ELR (cell line): ENCODE results near the gene FLACC1.
"Not testable (repeated sequence)": the region's sequence is repeated elsewhere in the genome, so short reads cannot be mapped to it uniquely, and the experiment has no call there.

ENCODE experiments used
- DNase-seq: peaks from one replicate; pipeline ENCODE4 v3.0.0-alpha.2; 2015; ENCODE audit warnings: low read depth

Gene FLACC1

DNA sequence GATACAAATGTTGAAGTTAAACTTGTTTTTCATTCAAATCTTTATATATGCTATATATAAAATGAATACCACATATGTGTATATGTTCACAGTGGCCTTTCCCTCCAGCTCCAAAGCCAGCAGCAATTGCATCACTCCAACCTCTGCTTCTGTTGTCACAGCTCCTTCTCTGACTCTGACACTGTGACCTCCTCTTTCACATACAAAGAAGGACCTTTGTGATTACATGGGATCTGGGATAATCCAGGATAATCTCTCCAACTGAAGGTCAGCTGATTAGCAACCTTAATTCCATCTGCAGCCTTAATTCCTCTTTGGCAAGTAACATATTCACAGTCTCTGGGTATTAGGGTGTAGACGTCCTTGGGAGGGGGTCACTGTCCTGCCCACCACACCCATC is 8.4 kb downstream of the FLACC1 start:
- DNase-seq = no peak

DNA sequence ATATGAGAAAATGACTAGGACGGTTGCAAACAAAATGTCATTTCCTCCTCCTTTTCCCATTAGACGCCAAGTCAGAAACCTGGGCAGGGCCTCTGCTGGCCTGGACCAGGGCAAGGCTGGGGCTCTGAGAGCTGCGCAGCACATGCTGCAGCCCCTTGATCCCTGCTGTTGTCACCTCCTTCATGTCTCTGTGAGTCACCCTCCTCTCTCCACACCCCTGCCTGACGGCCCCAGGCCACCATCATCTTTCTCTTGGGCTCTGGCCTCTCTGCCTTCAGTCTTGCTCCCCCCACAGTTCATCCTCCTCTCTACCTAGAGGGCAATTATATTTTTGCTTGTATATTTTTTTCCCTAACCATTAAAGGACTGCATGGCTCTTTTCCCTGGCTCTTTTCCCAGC is 10.0 kb downstream of the FLACC1 start:
- no peak for DNase-seq

DNA sequence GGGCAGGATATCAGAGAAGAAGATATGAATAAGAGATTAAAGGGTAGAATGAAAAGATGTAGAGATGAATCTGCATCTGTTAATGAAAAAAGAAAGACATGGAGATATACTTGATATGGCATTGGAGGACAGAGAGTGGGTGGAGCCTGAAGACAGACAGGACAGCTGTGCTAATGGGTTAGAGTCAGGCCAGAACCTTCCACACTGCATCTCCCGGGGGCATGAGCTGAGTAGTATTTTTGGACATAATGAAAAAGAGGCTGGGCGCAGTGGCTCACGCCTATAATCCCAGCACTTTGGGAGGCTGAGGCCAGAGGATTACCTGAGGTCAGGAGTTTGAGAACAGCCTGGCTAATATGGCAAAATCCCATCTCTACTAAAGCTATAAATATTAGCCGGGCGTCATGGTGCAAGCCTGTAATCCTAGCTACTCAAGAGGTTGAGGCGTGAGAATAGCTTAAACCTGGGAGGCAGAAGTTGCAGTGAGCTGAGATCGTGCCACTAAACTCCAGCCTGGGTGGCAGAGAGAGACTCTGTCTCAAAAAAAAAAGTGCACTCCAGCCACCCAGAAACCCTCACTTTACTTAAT is 11.4 kb downstream of the FLACC1 start:
- DNase-seq = no peak

DNA sequence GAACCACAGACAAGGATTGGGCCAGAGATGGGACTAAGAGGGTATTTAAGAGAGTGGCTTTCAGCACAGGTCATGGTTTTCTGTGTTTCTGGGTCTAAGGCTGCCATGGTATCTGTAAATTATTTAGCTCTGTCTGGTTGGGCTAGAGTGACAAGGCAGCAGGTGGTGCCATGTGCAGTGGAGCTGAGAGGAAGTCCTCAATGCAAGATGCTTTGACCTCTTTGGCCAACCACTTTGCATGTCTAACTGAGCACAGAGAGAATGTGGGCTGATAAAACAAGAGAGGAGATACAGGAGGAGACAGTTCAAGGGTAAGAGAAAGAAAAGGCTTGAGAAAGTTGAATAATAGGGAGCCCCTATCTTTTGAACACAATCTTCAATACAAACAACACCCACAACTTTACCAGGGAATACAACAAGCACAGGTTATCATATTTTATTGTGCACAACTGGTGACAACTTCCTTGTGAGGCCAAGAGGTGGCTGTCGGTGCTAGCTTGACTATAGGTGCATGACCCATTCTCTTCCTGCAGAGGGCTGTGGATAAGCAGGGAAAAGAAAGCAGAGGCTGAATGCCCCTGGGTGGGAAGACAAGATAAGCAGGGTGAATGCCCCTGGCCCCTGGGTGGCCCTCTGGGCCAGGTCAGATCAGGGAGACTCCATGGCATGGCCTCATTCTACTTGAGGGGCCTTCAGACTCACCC is 12.3 kb downstream of the FLACC1 start:
- DNase-seq = peak; percentile 20

DNA sequence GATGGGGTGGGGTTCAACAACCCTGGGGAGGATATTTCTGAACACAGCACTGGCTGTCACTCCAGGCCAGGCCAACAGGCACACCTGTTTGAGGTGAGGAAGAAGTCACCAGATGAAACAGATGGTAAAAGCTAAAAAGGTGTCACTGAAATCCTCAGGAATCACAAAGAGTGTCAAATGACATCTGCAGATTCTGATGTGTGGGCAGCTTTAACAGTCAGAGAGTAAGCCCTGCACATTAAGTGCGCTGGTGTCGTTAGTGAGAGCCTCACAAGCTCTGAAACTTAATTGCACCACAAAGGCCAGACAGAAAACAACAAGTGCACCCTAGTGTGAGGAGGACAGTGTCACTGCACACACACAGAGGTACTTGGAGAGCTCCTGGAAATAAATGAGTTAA is 13.6 kb downstream of the FLACC1 start:
- DNase-seq = no peak

DNA sequence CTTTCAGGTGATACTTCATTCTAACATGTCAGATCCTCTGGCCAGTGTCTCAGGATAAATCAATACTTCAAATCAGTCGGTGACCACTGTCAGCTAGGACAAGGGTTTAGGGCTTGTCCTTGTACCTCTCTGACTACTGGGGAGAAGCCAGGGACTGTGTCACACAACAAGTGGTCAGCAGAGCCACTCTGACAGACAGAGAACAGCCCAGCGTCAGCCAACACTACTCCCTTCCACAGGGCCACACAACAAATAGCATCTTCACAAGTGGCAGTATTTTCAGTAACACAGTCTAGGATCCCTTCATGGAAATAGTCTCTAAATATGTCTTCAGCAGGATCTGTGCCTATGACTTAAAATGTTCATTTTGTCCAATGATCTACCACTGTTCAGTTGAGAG is 14.2 kb downstream of the FLACC1 start:
- DNase-seq = no peak

DNA sequence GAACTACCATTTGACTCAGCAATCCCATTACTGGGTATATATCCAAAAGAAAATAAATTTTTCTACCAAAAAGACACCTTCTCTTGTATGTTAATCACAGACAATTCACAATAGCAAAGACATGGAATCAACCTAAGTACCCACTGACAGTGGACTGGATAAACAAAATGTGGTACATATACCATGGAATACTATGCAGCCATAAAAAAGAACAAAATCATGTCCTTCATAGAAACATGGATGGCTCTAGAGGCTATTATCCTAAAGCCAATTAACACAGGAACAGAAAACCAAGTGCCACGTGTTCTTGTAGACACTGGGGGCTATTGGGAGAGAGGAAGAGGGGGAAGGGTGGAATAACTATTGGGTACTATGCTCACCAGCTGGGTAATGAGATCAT is 27.7 kb downstream of the FLACC1 start:
- no peak for DNase-seq

DNA sequence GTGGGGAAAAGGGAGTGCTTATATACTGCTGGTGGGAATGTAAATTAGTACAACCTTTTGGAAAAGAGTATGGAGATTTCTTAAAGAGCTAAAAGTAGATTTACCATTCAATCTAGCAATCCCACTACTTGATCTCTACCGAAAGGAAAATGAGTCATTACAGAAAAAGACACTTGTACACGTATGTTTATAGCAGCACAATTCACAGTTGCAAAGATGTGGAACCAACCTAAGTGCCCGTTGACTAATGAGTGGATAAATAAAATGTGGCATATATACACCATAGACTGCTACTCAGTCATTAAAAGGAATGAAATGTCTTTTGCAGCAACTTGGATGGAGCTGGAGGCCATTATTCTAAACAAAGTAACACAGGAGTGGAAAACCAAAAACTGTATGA is 29.5 kb downstream of the FLACC1 start:
- DNase-seq = no peak

DNA sequence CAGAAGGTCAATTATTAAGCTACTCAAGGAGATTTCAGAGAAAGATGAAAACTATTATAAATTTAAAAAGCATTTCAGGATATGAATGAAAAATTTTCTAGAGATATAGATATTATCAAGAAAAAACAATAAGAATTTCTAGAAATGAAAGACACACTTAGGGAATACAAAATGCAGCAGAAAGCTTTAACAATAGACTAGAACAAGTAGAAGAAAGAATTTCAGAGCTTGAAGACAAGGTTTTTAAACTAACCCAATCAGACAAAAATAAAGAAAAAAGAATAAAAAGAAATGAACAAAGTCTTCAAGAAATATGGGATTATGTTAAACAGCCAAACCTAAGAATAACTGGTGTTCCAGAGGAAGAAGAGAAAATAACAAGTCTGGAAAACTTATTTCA is 34.4 kb downstream of the FLACC1 start:
- no peak for DNase-seq

DNA sequence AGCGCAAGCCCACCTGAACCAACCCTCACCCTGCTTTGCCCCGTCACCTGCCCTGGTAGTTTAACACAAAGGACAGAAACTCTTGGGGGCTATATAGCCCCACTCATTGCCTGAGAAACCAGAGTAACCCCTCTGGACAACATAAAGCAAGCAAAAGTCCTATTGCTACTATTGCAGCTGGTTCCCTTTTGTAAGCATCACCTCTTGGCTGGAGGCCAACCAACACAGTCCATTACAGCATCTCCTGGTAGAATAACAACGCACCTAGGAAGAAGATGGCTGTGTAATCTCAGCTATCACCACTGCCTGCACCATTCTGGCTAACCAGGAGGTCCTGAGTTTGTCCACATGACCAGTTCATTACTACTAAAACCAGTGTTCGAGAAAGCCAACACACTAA is 36.4 kb downstream of the FLACC1 start:
- no peak for DNase-seq

DNA sequence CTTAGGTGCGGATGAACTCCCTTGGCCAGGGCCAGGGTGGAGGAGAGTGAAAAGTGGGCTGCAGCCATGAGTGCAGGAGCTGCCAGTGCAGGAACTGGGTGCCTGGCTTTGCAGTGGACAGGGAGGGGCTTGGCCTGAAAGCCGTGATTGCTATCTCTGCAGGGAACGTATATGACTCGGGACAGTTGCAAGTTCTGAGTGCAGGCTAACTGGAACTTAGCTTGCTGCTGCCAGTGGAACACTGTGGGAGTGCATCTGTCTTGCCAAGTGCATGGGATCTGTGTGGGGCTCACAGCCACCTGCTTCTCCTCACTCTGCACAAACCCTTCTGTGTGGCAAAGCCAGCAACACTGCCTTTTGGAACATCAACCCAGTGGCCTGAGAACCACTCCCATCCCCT is 36.9 kb downstream of the FLACC1 start:
- DNase-seq = no peak

DNA sequence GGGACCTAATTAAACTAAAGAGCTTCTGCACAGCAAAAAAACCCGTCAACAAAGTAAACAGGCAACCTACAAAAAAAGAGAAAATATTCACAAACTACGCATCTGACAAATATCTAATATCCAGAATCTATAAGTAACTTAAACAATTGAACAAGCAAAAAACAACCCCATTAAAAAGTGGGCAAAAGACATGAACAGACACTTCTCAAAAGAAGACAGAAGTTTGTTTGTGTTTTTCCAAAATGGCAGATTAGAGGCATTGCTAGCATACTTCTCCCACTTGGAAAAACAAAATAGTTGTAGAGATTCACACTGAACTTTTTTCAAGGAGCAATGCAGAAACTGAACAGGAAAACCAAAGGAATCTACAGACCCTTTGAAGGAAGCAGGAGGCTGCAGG is 37.6 kb downstream of the FLACC1 start:
- no peak for DNase-seq

DNA sequence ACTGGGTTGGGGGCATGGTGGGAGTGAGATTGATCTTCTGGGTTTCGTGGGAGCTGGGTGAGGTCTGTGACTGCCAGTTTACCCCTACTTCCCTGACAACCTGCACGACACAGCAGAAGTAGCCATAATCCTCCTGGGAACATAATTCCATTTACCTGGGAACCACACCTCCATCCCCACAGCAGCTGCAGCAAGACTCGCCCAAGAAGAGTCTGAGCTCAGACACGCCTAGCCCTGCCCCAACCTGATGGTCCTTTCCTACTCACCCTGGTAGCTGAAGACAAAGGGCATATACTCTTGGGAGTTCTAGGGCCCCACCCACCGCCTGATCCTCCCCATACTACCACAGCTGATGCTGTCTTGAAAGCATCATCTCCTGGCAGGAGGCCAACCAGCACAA is 43.8 kb downstream of the FLACC1 start:
- no peak for DNase-seq

DNA sequence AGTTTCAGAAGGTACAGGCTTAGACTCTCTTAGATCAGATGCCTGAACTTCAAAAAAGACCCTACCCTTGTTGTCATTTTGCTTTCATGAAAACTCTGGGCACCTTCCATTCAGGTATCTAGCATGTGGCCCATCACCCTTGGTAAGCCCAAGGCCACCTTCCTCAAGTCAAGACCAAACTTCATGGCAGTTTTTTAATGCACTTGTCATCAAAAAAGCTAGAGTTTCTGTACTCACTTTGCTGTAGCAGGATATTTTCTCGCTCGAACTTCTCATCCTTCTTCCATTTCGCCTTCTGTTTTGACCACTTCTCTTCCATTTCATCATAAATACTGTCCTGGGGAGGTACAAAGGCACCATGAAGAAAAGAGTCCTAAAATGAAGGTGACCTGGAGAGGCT is 48.2 kb downstream of the FLACC1 start:
- DNase-seq = no peak

DNA sequence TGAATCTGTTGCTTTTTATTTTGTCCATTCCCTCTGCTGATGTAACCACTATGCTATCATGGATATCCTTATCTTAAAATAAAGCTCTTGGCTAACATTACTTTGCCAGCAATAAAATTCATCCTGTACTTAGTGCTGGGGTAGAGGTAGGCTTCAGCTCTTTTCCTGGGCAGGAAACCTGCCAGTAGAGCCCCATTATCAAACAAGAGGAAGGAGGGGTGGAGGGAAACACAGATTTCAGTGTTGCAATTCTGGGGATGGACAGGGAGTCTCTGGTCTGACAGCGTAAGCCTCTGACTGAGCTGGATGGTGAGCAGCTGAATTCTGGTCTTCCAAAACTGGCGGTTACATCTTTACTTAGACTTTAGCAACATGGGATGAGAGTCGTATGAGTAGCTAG is 49.3 kb downstream of the FLACC1 start:
- no peak for DNase-seq

DNA sequence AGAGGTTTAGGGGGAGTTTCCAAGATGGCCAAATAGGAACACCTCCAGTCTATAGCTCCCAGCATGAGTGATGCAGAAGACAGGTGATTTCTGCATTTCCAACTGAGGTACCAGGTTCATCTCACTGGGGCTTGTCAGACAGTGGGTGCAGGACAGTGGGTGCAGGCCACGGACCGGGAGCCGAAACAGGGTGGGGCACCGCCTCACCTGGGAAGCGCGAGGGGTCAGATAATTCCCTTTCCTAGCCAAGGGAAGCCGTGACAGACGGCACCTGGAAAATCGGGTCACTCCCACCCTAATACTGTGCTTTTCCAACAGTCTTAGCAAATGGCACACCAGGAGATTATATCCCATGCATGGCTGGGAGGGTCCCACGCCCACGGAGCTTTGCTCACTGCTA is 57.2 kb downstream of the FLACC1 start:
- DNase-seq = not testable (repeated sequence)

DNA sequence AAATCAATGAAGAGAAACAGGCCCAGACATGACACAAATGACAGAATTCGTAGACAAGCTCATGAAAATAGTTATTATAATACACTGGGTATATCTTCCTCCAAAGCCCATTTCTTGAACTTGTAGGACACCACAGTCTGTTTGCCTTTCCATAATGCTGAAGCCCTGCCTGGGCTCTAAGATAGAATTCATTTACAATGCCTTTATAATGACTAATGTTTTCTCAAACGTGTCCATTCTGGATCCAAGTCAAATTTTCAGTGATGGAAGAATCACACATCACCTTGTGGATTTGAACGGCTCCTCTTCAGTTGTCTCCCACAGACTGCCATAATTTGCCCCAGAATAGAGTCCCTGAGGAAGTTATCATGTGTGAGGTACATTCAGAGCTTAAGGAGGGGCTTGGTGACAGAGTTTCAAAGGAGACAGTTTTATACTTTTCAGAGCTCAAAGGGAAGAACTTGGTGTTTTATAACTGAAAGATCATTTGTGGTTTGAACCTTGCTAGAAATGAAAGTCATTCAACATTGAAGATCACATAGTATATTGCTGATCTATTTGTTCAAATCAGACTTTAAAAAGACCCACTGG is 58.6 kb downstream of the FLACC1 start:
- DNase-seq = peak; percentile 16

DNA sequence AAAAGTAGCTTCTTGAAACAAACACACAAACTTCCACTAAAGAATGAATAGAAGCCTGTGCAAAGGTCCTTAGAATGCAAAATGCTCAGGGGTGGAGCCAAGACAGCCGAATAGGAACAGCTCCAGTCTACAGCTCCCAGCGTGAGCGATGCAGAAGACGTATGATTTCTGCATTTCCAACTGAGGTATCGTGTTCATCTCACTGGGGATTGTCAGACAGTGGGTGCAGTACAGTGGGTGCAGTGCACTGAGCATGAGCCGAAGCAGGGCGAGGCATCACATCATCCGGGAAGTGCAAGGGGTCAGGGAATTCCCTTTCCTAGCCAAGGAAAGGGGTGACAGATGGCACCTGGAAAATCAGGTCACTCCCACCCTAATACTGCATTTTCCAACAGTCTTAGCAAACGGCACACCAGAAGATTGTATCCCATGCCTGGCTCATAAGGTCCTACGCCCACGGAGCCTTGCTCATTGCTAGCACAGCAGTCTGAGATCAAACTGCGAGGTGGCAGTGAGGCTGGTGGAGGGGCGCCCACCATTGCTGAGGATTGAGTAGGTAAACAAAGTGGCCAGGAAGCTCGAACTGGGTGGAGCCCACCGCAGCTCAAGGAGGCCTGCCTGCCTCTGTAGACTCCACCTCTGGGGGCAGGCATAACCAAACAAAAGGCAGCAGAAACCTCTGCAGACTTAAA is 66.5 kb downstream of the FLACC1 start:
- DNase-seq = not testable (repeated sequence)

DNA sequence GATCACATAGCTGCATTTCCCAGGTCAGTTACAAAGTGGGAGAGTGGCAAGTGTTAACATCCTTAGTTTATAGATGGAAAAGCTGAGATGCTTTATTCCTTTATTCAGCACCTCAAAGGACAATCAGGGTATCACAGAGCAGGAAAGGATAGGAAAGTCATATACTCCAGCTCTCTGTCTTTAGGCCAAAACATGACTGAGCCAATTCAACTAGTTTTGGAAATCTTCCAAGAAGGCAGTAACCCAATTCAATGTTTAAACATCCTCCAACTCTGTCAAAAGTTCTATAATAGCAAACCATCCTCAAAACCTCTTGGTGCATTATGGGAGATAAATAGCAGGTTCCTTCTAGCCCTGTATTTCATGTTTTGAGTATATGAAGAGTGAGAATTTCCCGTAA is 71.6 kb downstream of the FLACC1 start:
- no peak for DNase-seq

DNA sequence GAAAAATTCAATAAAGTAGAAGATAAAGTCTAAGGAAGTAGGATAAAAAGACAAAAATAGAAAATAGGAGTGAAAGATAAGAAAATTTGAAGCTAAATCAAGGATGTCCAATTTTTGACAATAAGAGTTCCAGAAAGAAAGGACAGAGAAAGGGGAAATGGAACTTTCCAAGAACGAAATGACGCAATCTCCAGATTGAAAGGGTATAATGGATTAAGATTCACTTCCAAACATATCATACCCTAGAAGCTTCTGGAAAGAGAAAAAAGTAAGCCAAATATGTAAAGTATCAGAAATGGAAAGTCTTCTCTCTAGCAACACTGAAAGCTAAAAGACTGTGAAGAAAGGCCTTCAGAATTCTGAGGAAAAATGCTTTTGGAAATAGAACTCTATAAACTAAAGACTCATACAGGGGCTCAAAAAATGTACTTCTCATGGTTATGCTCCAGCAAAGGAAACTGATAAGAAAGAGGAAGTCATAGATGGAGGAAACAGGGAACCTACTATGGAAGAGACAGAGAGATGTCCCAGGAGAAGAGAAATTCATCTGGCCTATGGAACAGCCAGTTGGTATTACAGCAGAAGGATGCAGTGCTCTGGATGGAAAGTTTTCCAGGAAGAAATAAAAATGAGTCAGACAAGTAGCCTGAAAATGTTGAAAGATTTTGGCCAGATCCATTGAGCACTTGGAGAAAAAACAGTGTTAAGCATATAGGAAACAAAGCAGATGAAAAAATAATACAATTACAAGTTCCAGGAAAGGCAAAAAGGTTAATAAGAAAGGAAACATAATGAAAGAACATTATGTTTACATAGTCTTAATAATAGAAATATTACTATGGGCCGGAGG is 76.7 kb downstream of the FLACC1 start:
- no peak for DNase-seq

DNA sequence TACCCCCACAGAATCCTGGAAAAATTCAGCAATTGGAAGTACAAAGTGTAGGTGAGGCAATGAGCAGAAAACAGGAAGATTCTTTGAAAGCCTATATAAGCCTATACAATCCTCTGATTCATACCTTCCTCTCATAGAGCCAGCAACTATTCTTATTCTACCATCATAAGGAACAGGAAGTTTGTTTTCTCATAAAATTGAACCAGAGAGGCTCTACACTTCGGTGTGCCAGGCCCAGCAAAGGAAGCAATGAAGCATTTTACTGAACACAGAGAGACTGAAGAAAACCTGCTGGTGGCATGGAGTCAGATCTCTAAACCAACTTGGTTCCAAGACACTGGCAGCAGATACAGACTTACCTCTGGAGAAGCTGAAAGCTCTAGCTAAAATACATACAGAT is 78.1 kb downstream of the FLACC1 start:
- DNase-seq = no peak

DNA sequence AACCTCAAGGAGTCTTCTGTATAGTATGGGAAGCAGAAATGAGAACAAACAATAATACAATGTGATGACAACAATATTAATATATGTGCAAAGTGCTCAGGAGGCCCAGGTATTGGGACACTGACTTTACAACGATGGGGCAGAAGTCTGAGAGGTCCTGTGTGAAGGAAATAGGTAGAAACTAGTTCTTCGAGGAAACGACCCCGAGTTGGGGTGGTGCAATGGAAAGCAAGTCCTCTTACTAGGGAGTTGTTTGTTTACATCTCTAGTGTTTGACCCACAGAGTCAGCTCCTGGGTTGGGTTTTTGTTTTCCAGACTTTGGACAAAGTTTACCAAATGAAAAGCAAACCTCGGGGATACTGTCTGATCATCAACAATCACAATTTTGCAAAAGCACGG is 80.6 kb downstream of the FLACC1 start:
- DNase-seq = no peak
